Measurements from ENCODE around the gene PEPD. TPM values are rescaled to one million over a fixed set of nuclear protein-coding genes. Genes with fewer than 3 reads are reported as not detected.

PEPD gene
- total RNA-seq, 2 donors from 2014 or later: 52.2 to 67.9 TPM

DNA sequence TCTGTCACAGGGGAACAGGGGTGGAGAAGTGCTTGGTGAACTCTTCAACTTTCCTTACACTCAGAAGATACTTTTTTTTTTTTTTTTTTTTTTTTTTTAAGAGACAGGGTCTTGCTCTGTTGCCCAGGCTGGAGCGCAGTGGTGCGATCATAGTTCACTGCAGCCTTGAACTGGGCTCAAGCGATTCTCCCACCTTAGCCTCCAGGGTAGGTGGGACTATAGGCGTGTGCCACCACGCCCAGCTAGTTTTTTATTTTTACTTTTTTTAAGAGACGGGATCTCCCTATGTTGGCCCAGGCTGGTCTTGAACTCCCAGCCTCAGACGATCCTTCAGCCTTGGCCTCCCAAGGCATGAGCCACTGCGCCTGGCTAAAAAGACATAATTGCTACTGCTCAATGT, 136.6 kb downstream of the PEPD start:
- Histone ChIP-seq H3K9me3 (ENCODE audit: control insufficient read depth, low read length) (no peaks in the 10 kb centered on the region), H3K4me1 (ENCODE audit: control insufficient read depth, insufficient read depth, low read length) (no peaks in the 10 kb centered on the region), H3K36me3 (ENCODE audit: control insufficient read depth, insufficient read depth, low read length) (peaks cover 38% of the 10 kb centered on the region), H3K4me3 (ENCODE audit: low read length) (no peak overlapping the region), H3K27ac (ENCODE audit: low read depth, low read length) (no peak overlapping the region), H3K9ac (ENCODE audit: extremely low read depth, low read length, poor library complexity, severe bottlenecking) (no peak overlapping the region), H3K27me3 (ENCODE audit: control insufficient read depth, insufficient read depth, low read length, poor library complexity, severe bottlenecking) (no peaks in the 10 kb centered on the region)
- H3K4me1 Mint-ChIP-seq: peaks cover 3% of the 10 kb centered on the region
- H3K4me3 Mint-ChIP-seq: no peak overlapping the region
- no peak for DNase-seq
- H3K27ac Mint-ChIP-seq: no peak overlapping the region
- peaks cover 20% of the 10 kb centered on the region for H3K36me3 Mint-ChIP-seq (ENCODE audit: low read depth)
- no peaks in the 10 kb centered on the region for H3K9me3 Mint-ChIP-seq
- 91 to 97% methylated on average over 4 to 8 of the region's 8 CpGs for WGBS, 2 experiments (ENCODE audit: insufficient coverage in 1 of 2, insufficient read length in 1 of 2)
- no peaks in the 10 kb centered on the region for H3K27me3 Mint-ChIP-seq (ENCODE audit: insufficient read depth)
- TF ChIP-seq, protein P1, sequence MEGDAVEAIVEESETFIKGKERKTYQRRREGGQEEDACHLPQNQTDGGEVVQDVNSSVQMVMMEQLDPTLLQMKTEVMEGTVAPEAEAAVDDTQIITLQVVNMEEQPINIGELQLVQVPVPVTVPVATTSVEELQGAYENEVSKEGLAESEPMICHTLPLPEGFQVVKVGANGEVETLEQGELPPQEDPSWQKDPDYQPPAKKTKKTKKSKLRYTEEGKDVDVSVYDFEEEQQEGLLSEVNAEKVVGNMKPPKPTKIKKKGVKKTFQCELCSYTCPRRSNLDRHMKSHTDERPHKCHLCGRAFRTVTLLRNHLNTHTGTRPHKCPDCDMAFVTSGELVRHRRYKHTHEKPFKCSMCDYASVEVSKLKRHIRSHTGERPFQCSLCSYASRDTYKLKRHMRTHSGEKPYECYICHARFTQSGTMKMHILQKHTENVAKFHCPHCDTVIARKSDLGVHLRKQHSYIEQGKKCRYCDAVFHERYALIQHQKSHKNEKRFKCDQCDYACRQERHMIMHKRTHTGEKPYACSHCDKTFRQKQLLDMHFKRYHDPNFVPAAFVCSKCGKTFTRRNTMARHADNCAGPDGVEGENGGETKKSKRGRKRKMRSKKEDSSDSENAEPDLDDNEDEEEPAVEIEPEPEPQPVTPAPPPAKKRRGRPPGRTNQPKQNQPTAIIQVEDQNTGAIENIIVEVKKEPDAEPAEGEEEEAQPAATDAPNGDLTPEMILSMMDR (conservative IDR thresholded peaks at IDR 0.05): no peak

DNA sequence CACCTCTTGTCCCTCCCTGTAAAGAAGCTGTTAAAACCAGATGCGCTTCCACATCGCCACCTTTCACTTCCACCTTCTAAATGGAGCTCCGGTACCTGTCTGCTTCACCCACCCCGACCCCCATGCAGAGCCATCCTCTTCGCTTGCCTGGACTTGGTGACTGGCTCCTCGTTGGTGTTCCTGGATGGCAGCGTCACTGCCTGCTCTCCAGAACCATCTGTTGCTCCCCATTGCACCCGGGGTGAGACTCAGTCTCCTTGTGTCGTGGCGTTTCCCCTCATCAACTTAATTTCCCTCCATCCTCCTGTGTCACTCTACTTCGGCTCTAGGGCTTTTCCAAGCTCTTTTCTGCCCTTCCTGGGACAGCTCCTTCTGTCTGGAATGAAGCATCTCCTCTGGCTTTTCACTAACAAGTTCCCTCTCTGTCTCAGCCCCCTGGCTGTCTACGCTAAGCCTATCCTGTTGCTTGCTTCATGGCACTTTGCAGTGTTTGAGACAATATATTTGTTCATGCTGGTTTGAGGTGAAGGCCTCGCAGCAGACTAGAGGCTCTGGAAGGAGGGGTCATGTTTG, 137.8 kb downstream of the PEPD start:
- Mint-ChIP-seq H3K27ac (no peak overlapping the region), H3K36me3 (ENCODE audit: low read depth) (peaks cover 28% of the 10 kb centered on the region)

DNA sequence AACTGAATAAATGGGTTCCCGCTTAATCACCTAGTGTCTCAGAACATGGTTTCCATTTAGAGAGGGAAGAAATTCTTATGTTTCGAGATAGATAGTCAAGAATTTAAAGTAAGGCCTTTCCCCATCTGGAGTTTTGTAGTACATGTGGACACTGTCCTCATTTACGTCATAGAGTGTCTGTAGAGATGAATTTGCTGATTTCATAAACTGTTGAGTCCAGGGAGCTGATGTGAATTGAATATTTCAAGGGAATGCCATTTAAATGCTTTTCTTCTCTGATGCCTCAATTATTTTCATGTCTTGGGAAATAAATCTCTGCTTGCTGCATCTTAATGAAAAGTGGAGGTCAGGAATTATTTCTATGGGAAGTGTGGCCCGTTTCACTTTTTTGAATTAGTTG, 138.6 kb downstream of the PEPD start:
- 95 to 98% methylated on average over 4 of the region's 4 CpGs for WGBS, 2 experiments (ENCODE audit: insufficient coverage in 1 of 2, insufficient read length in 1 of 2)
- no peak overlapping the region for H3K4me3 ChIP-seq (ENCODE audit: low read length)
- Mint-ChIP-seq H3K36me3 (ENCODE audit: low read depth) (peaks cover 28% of the 10 kb centered on the region), H3K4me3 (no peak overlapping the region), H3K27me3 (ENCODE audit: insufficient read depth) (no peaks in the 10 kb centered on the region), H3K4me1 (peaks cover 18% of the 10 kb centered on the region), H3K27ac (no peak overlapping the region), H3K9me3 (no peaks in the 10 kb centered on the region)
- H3K27ac ChIP-seq (ENCODE audit: low read depth, low read length): no peak overlapping the region
- H3K9ac ChIP-seq (ENCODE audit: extremely low read depth, low read length, poor library complexity, severe bottlenecking): no peak overlapping the region
- TF ChIP-seq, protein P1 (conservative IDR thresholded peaks at IDR 0.05): no peak
- H3K4me1 ChIP-seq (ENCODE audit: control insufficient read depth, insufficient read depth, low read length): peaks cover 9% of the 10 kb centered on the region
- H3K27me3 ChIP-seq (ENCODE audit: control insufficient read depth, insufficient read depth, low read length, poor library complexity, severe bottlenecking): no peaks in the 10 kb centered on the region
- H3K9me3 ChIP-seq (ENCODE audit: control insufficient read depth, low read length): no peaks in the 10 kb centered on the region
- H3K36me3 ChIP-seq (ENCODE audit: control insufficient read depth, insufficient read depth, low read length): peaks cover 47% of the 10 kb centered on the region
- no peak for DNase-seq

More for the DNA sequence above, 137.8 kb downstream of the PEPD start:
- Histone ChIP-seq H3K36me3 (ENCODE audit: control insufficient read depth, insufficient read depth, low read length) (peaks cover 47% of the 10 kb centered on the region), H3K4me1 (ENCODE audit: control insufficient read depth, insufficient read depth, low read length) (peaks cover under 1% of the 10 kb centered on the region), H3K9me3 (ENCODE audit: control insufficient read depth, low read length) (no peaks in the 10 kb centered on the region), H3K9ac (ENCODE audit: extremely low read depth, low read length, poor library complexity, severe bottlenecking) (no peak overlapping the region), H3K4me3 (ENCODE audit: low read length) (no peak overlapping the region), H3K27ac (ENCODE audit: low read depth, low read length) (no peak overlapping the region), H3K27me3 (ENCODE audit: control insufficient read depth, insufficient read depth, low read length, poor library complexity, severe bottlenecking) (no peaks in the 10 kb centered on the region)
- H3K4me1 Mint-ChIP-seq: peaks cover 9% of the 10 kb centered on the region
- H3K4me3 Mint-ChIP-seq: no peak overlapping the region
- no peak for DNase-seq
- H3K27me3 Mint-ChIP-seq (ENCODE audit: insufficient read depth): no peaks in the 10 kb centered on the region
- H3K9me3 Mint-ChIP-seq: no peaks in the 10 kb centered on the region
- TF ChIP-seq, protein P1 (conservative IDR thresholded peaks at IDR 0.05): no peak
- WGBS, 2 experiments (ENCODE audit: insufficient coverage in 1 of 2, insufficient read length in 1 of 2): 93 to 98% methylated on average over 12 to 13 of the region's 13 CpGs

Data from endodermal cell (in vitro differentiated cells).